Loucy (cell line): ENCODE measurements around the gene CTNS.
A peak's percentile ranks its signal among the peaks of the same experiment; 100 is the strongest.

ENCODE experiments used
- H2AFZ ChIP-seq: fragments of 200-600 bp; sonication (generic); 2 replicates; pipeline ENCODE4 v1.6.0; 2016; ENCODE audit warnings: antibody characterized with exemption, mild to moderate bottlenecking, low read length, moderate library complexity
- H3F3A ChIP-seq: fragments of 200-600 bp; 2 replicates; pipeline ENCODE4 v1.6.0; 2016; ENCODE audit warnings: antibody characterized with exemption, low read depth, mild to moderate bottlenecking
- H3K27me3 ChIP-seq: fragments of 200-600 bp; sonication (generic); 2 replicates; pipeline ENCODE4 v1.6.1; 2014; ENCODE audit warnings: low read length, mild to moderate bottlenecking; ENCODE audit not compliant: insufficient read depth, poor library complexity, severe bottlenecking
- H3K36me3 ChIP-seq: fragments of 200-600 bp; sonication (generic); 2 replicates; pipeline ENCODE4 v1.6.1; 2016; ENCODE audit warnings: low read length; ENCODE audit not compliant: insufficient read depth
- H3K4me1 ChIP-seq: fragments of 200-600 bp; sonication (generic); 2 replicates; pipeline ENCODE4 v1.5.1; 2014; ENCODE audit warnings: low read length, mild to moderate bottlenecking; ENCODE audit not compliant: insufficient read depth, poor library complexity, severe bottlenecking
- H3K4me2 ChIP-seq: fragments of 200-600 bp; sonication (generic); 2 replicates; pipeline ENCODE4 v1.6.0; 2014; ENCODE audit warnings: antibody characterized with exemption, low read length, low read depth, mild to moderate bottlenecking; ENCODE audit not compliant: poor library complexity, severe bottlenecking
- H3K4me3 ChIP-seq: fragments of 200-600 bp; sonication (generic); 2 replicates; pipeline ENCODE4 v1.5.1; 2014; ENCODE audit warnings: low read length, mild to moderate bottlenecking, mixed read lengths; ENCODE audit not compliant: poor library complexity, severe bottlenecking
- H3K79me2 ChIP-seq: fragments of 200-600 bp; sonication (generic); 2 replicates; pipeline ENCODE4 v1.6.1; 2014; ENCODE audit warnings: low read length; ENCODE audit not compliant: insufficient read depth
- H3K9ac ChIP-seq: fragments of 200-600 bp; sonication (generic); 2 replicates; pipeline ENCODE4 v1.6.0; 2014; ENCODE audit warnings: mild to moderate bottlenecking, low read depth, low read length, moderate library complexity; ENCODE audit not compliant: poor library complexity, severe bottlenecking
- H3K9me2 ChIP-seq: fragments of 200-600 bp; sonication (generic); replicated peaks from 2 replicates; pipeline ENCODE4 v1.6.1; 2016; ENCODE audit warnings: low read depth, low read length, mixed read lengths
- H3K9me3 ChIP-seq: fragments of 200-600 bp; sonication (generic); 2 replicates; pipeline ENCODE4 v1.6.1; 2014; ENCODE audit warnings: mild to moderate bottlenecking, antibody characterized with exemption, low read length, low read depth; ENCODE audit not compliant: insufficient read depth
- H4K20me1 ChIP-seq: fragments of 200-600 bp; sonication (generic); 2 replicates; pipeline ENCODE4 v1.6.0; 2014; ENCODE audit warnings: antibody characterized with exemption, low read length, mild to moderate bottlenecking; ENCODE audit not compliant: insufficient read depth, poor library complexity, severe bottlenecking
- EZH2phosphoT487 ChIP-seq: fragments of 200-600 bp; IDR thresholded peaks from 2 replicates; pipeline ENCODE4 v1.6.1; 2018; ENCODE audit warnings: antibody characterized with exemption, mild to moderate bottlenecking, moderate library complexity, borderline replicate concordance
- TF ChIP-seq, protein P1 (sequence below): fragments of 200-600 bp; sonication (generic); conservative IDR thresholded peaks from 2 replicates; pipeline ENCODE4 v1.5.1; 2014; ENCODE audit warnings: mild to moderate bottlenecking, antibody characterized with exemption, low read length

CTNS gene

DNA sequence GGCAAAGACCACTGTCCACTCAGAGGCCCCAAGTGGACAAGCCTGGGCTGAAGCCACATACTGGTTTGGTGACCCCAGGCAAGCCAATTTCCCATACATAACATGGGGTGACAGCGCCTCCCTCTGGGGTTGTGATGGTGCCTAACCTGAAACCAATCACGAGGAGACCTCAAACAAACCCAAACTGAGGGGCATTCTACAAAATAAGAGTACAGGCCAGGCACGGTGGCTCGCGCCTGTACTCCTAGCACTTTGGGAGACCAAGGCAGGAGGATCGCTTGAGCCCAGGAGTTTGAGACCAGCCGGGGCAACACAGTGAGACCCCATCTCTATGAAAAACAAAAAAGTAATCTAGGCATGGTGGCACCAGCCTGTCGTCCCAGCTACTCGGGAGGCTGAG is 55.8 kb downstream of the CTNS start:
- H3K4me1 ChIP-seq = peaks cover 30% of the 10 kb centered on the region
- no peak for TF ChIP-seq EZH2phosphoT487
- TF ChIP-seq, protein P1, sequence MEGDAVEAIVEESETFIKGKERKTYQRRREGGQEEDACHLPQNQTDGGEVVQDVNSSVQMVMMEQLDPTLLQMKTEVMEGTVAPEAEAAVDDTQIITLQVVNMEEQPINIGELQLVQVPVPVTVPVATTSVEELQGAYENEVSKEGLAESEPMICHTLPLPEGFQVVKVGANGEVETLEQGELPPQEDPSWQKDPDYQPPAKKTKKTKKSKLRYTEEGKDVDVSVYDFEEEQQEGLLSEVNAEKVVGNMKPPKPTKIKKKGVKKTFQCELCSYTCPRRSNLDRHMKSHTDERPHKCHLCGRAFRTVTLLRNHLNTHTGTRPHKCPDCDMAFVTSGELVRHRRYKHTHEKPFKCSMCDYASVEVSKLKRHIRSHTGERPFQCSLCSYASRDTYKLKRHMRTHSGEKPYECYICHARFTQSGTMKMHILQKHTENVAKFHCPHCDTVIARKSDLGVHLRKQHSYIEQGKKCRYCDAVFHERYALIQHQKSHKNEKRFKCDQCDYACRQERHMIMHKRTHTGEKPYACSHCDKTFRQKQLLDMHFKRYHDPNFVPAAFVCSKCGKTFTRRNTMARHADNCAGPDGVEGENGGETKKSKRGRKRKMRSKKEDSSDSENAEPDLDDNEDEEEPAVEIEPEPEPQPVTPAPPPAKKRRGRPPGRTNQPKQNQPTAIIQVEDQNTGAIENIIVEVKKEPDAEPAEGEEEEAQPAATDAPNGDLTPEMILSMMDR = peak; percentile 48
- H3K79me2 ChIP-seq = peaks cover 49% of the 10 kb centered on the region
- no peaks in the 10 kb centered on the region for H3K9me2 ChIP-seq
- H3K4me2 ChIP-seq = peak overlapping the region; percentile 66
- peaks cover 20% of the 10 kb centered on the region; the same call in 1 of the 2 replicates for H3K36me3 ChIP-seq
- H3K9ac ChIP-seq = peak overlapping the region; percentile 15
- no peak overlapping the region for H2AFZ ChIP-seq
- H3K4me3 ChIP-seq = no peak overlapping the region
- no peaks in the 10 kb centered on the region; the same call in 1 of the 2 replicates for H3F3A ChIP-seq
- H3K9me3 ChIP-seq = no peaks in the 10 kb centered on the region
- peaks cover 34% of the 10 kb centered on the region for H4K20me1 ChIP-seq
- H3K27me3 ChIP-seq = no peaks in the 10 kb centered on the region

GRCh38 chr17:3693141-3693540 is 56.6 kb downstream of the CTNS start:
- Histone ChIP-seq H3K9me2 (no peaks in the 10 kb centered on the region), H3F3A (no peaks in the 10 kb centered on the region; the same call in 1 of the 2 replicates), H3K9me3 (no peaks in the 10 kb centered on the region), H3K4me2 (peak overlapping the region; percentile 66), H3K36me3 (peaks cover 20% of the 10 kb centered on the region; the same call in 1 of the 2 replicates), H3K79me2 (peaks cover 49% of the 10 kb centered on the region), H2AFZ (no peak overlapping the region), H3K27me3 (no peaks in the 10 kb centered on the region), H4K20me1 (peaks cover 33% of the 10 kb centered on the region), H3K4me1 (peaks cover 36% of the 10 kb centered on the region), H3K9ac (no peak overlapping the region), H3K4me3 (peak overlapping the region; percentile 38)
- TF ChIP-seq EZH2phosphoT487 = no peak
- TF ChIP-seq, protein P1 = no peak

- H3K4me1 ChIP-seq = peaks cover 42% of the 10 kb centered on the region
These were observed 57.3 kb downstream of the CTNS start for GRCh38 chr17:3693829-3694231.

More at GRCh38 chr17:3693829-3694231, 57.3 kb downstream of the CTNS start:
- H3K79me2 ChIP-seq = peaks cover 49% of the 10 kb centered on the region
- TF ChIP-seq, protein P1 = no peak
- TF ChIP-seq EZH2phosphoT487 = no peak
- no peaks in the 10 kb centered on the region for H3K9me3 ChIP-seq
- peaks cover 30% of the 10 kb centered on the region for H4K20me1 ChIP-seq
- H2AFZ ChIP-seq = no peak overlapping the region
- H3K9me2 ChIP-seq = no peaks in the 10 kb centered on the region
- H3F3A ChIP-seq = no peaks in the 10 kb centered on the region; the same call in 1 of the 2 replicates
- H3K27me3 ChIP-seq = no peaks in the 10 kb centered on the region
- peak overlapping the region; percentile 96 for H3K4me3 ChIP-seq
- peak overlapping the region; percentile 91 for H3K4me2 ChIP-seq
- H3K9ac ChIP-seq = peak overlapping the region; percentile 92
- peaks cover 20% of the 10 kb centered on the region; the same call in 1 of the 2 replicates for H3K36me3 ChIP-seq
